NCI-H128 (cell line): ENCODE measurements around the gene AGPAT4.

Source experiments
- DNase-seq: peaks from one replicate; lab custom pipeline; 2025; ENCODE audit not compliant: unreplicated experiment; lab: John Stamatoyannopoulos, UW

The AGPAT4 gene

GRCh38 chr6:161284653-161285052 lies 10.8 kb upstream of the AGPAT4 start:
- DNase-seq, result no peak

GRCh38 chr6:161281092-161281491 lies 7.2 kb upstream of the AGPAT4 start:
- DNase-seq, result no peak

- no peak for DNase-seq
Measured at GRCh38 chr6:161279677-161280415, 6.0 kb upstream of the AGPAT4 start.

- no peak for DNase-seq
Measured at GRCh38 chr6:161276605-161277155, 2.8 kb upstream of the AGPAT4 start.

GRCh38 chr6:161274898-161275297 lies 1.0 kb upstream of the AGPAT4 start:
- DNase-seq, result no peak

GRCh38 chr6:161274488-161274858 lies 612 bp upstream of the AGPAT4 start:
- DNase-seq, result no peak

- no peak for DNase-seq
Measured at GRCh38 chr6:161273274-161273751, 548 bp downstream of the AGPAT4 start.

GRCh38 chr6:161272635-161273273 lies 1.1 kb downstream of the AGPAT4 start:
- DNase-seq, result no peak

- DNase-seq, result no peak
Measured at GRCh38 chr6:161271343-161272030, 2.4 kb downstream of the AGPAT4 start.

GRCh38 chr6:161270116-161270515 lies 3.7 kb downstream of the AGPAT4 start:
- DNase-seq, result no peak

GRCh38 chr6:161269310-161269709 lies 4.6 kb downstream of the AGPAT4 start:
- no peak for DNase-seq

- DNase-seq, result no peak
Measured at GRCh38 chr6:161268531-161269210, 5.2 kb downstream of the AGPAT4 start.

GRCh38 chr6:161266513-161267230 lies 7.2 kb downstream of the AGPAT4 start:
- DNase-seq, result no peak

GRCh38 chr6:161265975-161266374 lies 7.9 kb downstream of the AGPAT4 start:
- no peak for DNase-seq

- no peak for DNase-seq
Measured at GRCh38 chr6:161265554-161265953, 8.3 kb downstream of the AGPAT4 start.

GRCh38 chr6:161264181-161264580 lies 9.7 kb downstream of the AGPAT4 start:
- no peak for DNase-seq

GRCh38 chr6:161261816-161262215 lies 12.0 kb downstream of the AGPAT4 start:
- no peak for DNase-seq

- no peak for DNase-seq
Measured at GRCh38 chr6:161261325-161261724, 12.5 kb downstream of the AGPAT4 start.

GRCh38 chr6:161259302-161259701 lies 14.6 kb downstream of the AGPAT4 start:
- DNase-seq, result no peak

GRCh38 chr6:161257793-161258457 lies 15.9 kb downstream of the AGPAT4 start:
- DNase-seq, result no peak
